Gastroesophageal sphincter (tissue), 3 donors: ENCODE data around the gene KLHL40.

Source experiments
- CTCF ChIP-seq, 4 experiments: fragments of 200-600 bp in 2 of 4; fragments of 450-650 bp in 2 of 4; sonication (generic) in 1 of 4; IDR thresholded peaks; one replicate each; pipeline ENCODE4 v1.5.1; 2017 to 2019; ENCODE audit warnings: antibody characterized with exemption in 4 of 4, mild to moderate bottlenecking in 2 of 4, moderate library complexity in 2 of 4
- EP300 ChIP-seq: sonication (generic); formaldehyde crosslinking; IDR thresholded peaks from one replicate; pipeline ENCODE4 v1.6.1; 2017; ENCODE audit warnings: antibody characterized with exemption, mild to moderate bottlenecking
- POLR2A ChIP-seq, 2 donors: fragments of 450-650 bp; IDR thresholded peaks; one replicate each; pipeline ENCODE4 v1.6.1; 2017; ENCODE audit warnings: antibody characterized with exemption in 2 of 2, mild to moderate bottlenecking in 2 of 2, moderate library complexity in 1 of 2
- POLR2AphosphoS5 ChIP-seq: sonication (generic); formaldehyde crosslinking; IDR thresholded peaks from one replicate; pipeline ENCODE4 v1.6.1; 2017; ENCODE audit warnings: antibody characterized with exemption

- TF ChIP-seq CTCF (IDR thresholded peaks at IDR 0.05) (no peak), POLR2AphosphoS5 (no peak), POLR2A (IDR thresholded peaks at IDR 0.05) (no peak), EP300 (no peak)
Observed at GRCh38 chr3:42689421-42690014, 4.2 kb downstream of the KLHL40 start.
